K562 (cell line): ENCODE measurements around the gene ZFP62. TPM values are rescaled to one million over a fixed set of nuclear protein-coding genes. Genes with fewer than 3 reads are reported as not detected.
A peak's percentile ranks its signal among the peaks of the same experiment; 100 is the strongest.

Source experiments
- ATAC-seq: fragments of 200-7000 bp; cut with Tn5 transposase; 3 replicates; pipeline ENCODE4 v1.9.1; 2020; ENCODE audit warnings: moderate library complexity
- Bru-seq: library from RNA; stranded (reverse); fragments of 400-500 nt; gene quantifications from one replicate; lab custom pipeline; 2021; lab: Mats Ljungman, UMichigan
- BruChase-seq, 2 experiments: library from RNA; stranded (reverse); fragments of 400-500 nt; gene quantifications; one replicate each; lab custom pipeline; 2021; lab: Mats Ljungman, UMichigan
- BruUV-seq: library from RNA; stranded (reverse); fragments of 400-500 nt; replicated peaks from 2 replicates; lab custom pipeline; 2021; lab: Mats Ljungman, UMichigan
- CTCF ChIA-PET: fragments of 300-600 bp; formaldehyde crosslinking; extraction: SDS; loops from one replicate; lab custom pipeline; 2021; ENCODE audit warnings: low intra/inter-chr PET ratio; lab: Yijun Ruan, JAX
- POLR2A ChIA-PET: fragments of 300-600, 350-650 bp; sonication (Branson Sonifier 250); formaldehyde crosslinking; extraction: SDS; loops from one replicate; lab custom pipeline; 2021; ENCODE audit warnings: antibody characterized with exemption, inconsistent platforms; lab: Yijun Ruan, JAX
- DNase-seq, 4 experiments: peaks; one replicate each; pipeline versions ENCODE4 v3.0.0 to v3.0.0-alpha.2; 2011 to 2018; ENCODE audit warnings: low spot score in 3 of 4, mixed read lengths in 3 of 4; ENCODE audit errors: extremely low read depth in 1 of 4
- FAIRE-seq: peaks from 2 replicates; lab custom pipeline; 2011; peaks lifted over from hg19 to GRCh38; lab: Jason Lieb, UNC
- H2AFZ ChIP-seq: 2 replicates; pipeline ENCODE4 v1.6.0; 2011; ENCODE audit warnings: low read depth, low read length, control low read depth, inconsistent platforms
- H3K27ac ChIP-seq: fragments of 200-600 bp; 3 replicates; pipeline ENCODE4 v1.8.0; 2011; ENCODE audit warnings: low read depth, mild to moderate bottlenecking, control low read depth, inconsistent platforms, low read length, moderate library complexity, mixed read lengths; ENCODE audit errors: extremely low read depth
- H3K27me3 ChIP-seq, 2 experiments: fragments of 300-600 bp in 1 of 2; 2 replicates in 1 of 2; 3 replicates in 1 of 2; pipeline versions ENCODE4 v1.6.0 to v1.8.0; 2011; ENCODE audit warnings: inconsistent platforms in 2 of 2, low read length in 2 of 2, mild to moderate bottlenecking in 1 of 2, mixed read lengths in 1 of 2, moderate library complexity in 1 of 2; ENCODE audit not compliant: control insufficient read depth in 2 of 2, insufficient read depth in 2 of 2
- H3K36me3 ChIP-seq: fragments of 300-600 bp; 3 replicates; pipeline ENCODE4 v1.8.0; 2011; ENCODE audit warnings: mild to moderate bottlenecking, low read length, inconsistent platforms; ENCODE audit not compliant: control insufficient read depth, insufficient read depth
- H3K4me1 ChIP-seq, 2 experiments: fragments of 200-600 bp in 1 of 2; replicated peaks in 1 of 2; 2 replicates in 1 of 2; 3 replicates in 1 of 2; pipeline versions ENCODE4 v1.5.1 to v1.8.0; 2011; ENCODE audit warnings: inconsistent platforms in 2 of 2, low read length in 2 of 2, mild to moderate bottlenecking in 1 of 2, mixed read lengths in 1 of 2, moderate library complexity in 1 of 2; ENCODE audit not compliant: control insufficient read depth in 2 of 2, insufficient read depth in 2 of 2
- H3K4me2 ChIP-seq: 2 replicates; pipeline ENCODE4 v1.6.1; 2011; ENCODE audit warnings: low read length, control low read depth, inconsistent platforms, mixed read lengths; ENCODE audit not compliant: insufficient read depth
- H3K4me3 ChIP-seq: fragments of 200-600 bp; sonication (generic), shearing (Covaris generic); 2 replicates; pipeline ENCODE4 v1.5.1; 2016; ENCODE audit warnings: control low read depth, inconsistent platforms
- H3K79me2 ChIP-seq: fragments of 200-600 bp; 3 replicates; pipeline ENCODE4 v1.8.0; 2011; ENCODE audit warnings: low read length, inconsistent platforms; ENCODE audit not compliant: control insufficient read depth, insufficient read depth
- H3K9ac ChIP-seq, 2 experiments: 2 replicates each; pipeline versions ENCODE4 v1.6.0 to v1.6.1; 2011; ENCODE audit warnings: low read depth in 2 of 2, low read length in 2 of 2, control low read depth in 1 of 2, inconsistent platforms in 1 of 2, mild to moderate bottlenecking in 1 of 2, mixed read lengths in 1 of 2; ENCODE audit not compliant: insufficient read depth in 1 of 2
- H3K9me1 ChIP-seq: one replicate; pipeline ENCODE4 v1.6.0; 2011; ENCODE audit warnings: inconsistent platforms, mild to moderate bottlenecking, low read length, moderate library complexity; ENCODE audit not compliant: control insufficient read depth, insufficient read depth
- H3K9me3 ChIP-seq: replicated peaks from 2 replicates; pipeline ENCODE4 v1.5.1; 2011; ENCODE audit warnings: low read depth, low read length, inconsistent platforms; ENCODE audit not compliant: control insufficient read depth, insufficient read depth
- H4K20me1 ChIP-seq: replicated peaks from 2 replicates; pipeline ENCODE4 v1.6.1; 2011; ENCODE audit warnings: low read length, inconsistent platforms, mixed read lengths; ENCODE audit not compliant: control insufficient read depth, insufficient read depth
- CBFA2T3 ChIP-seq: fragments of 450-650 bp; IDR thresholded peaks from 2 replicates; pipeline ENCODE4 v1.6.1; 2017
- GABPB2 ChIP-seq: fragments of 250-450 bp; sonication (Bioruptor Pico); conservative IDR thresholded peaks from 2 replicates; pipeline ENCODE4 v1.5.1; 2021; ENCODE audit warnings: mild to moderate bottlenecking
- HCFC1 ChIP-seq: IDR thresholded peaks from 2 replicates; pipeline ENCODE4 v1.6.1; 2012; ENCODE audit warnings: low read depth, low read length, improper control_type of control experiment
- JUNB ChIP-seq: fragments of 450-650 bp; formaldehyde crosslinking; conservative IDR thresholded peaks from 2 replicates; pipeline ENCODE4 v1.4.0; 2020; ENCODE audit warnings: mild to moderate bottlenecking
- PCBP2 ChIP-seq: fragments of 200-400 bp; formaldehyde crosslinking; IDR thresholded peaks from 2 replicates; pipeline ENCODE4 v1.6.1; 2018; ENCODE audit warnings: low read length, low read depth, mild to moderate bottlenecking, moderate library complexity; ENCODE audit not compliant: poor library complexity, severe bottlenecking
- RFX5 ChIP-seq: IDR thresholded peaks from 2 replicates; pipeline ENCODE4 v1.6.1; 2011; ENCODE audit warnings: low read depth, mild to moderate bottlenecking, improper control_type of control experiment, low read length
- SIRT6 ChIP-seq: IDR thresholded peaks from one replicate; pipeline ENCODE4 v1.6.1; 2012; ENCODE audit warnings: low read depth, mild to moderate bottlenecking, control low read depth, inconsistent platforms, low read length, moderate library complexity
- SRSF1 ChIP-seq: fragments of 200-400 bp; formaldehyde crosslinking; IDR thresholded peaks from 2 replicates; pipeline ENCODE4 v1.6.1; 2017; ENCODE audit warnings: mild to moderate bottlenecking, low read depth, low read length, moderate library complexity
- TAF1 ChIP-seq: IDR thresholded peaks from 2 replicates; pipeline ENCODE4 v1.6.1; 2011; ENCODE audit warnings: mild to moderate bottlenecking, low read length, moderate library complexity; ENCODE audit not compliant: insufficient read depth, control insufficient read depth, severe bottlenecking; ENCODE audit errors: extremely low read depth
- TAF7 ChIP-seq: fragments of 450-650 bp; IDR thresholded peaks from 2 replicates; pipeline ENCODE4 v1.6.1; 2016; ENCODE audit warnings: missing genetic modification characterization, missing compliant biosample characterization
- ZKSCAN3 ChIP-seq: fragments of 250-450 bp; sonication (Bioruptor Pico); IDR thresholded peaks from 2 replicates; pipeline ENCODE4 v1.4.0; 2020
- ZNF24 ChIP-seq: fragments of 450-650 bp; IDR thresholded peaks from 2 replicates; pipeline ENCODE4 v1.6.1; 2016
- ZNF3 ChIP-seq: fragments of 250-450 bp; sonication (Bioruptor Pico); IDR thresholded peaks from 2 replicates; pipeline ENCODE4 v1.5.0; 2021; ENCODE audit warnings: mild to moderate bottlenecking, moderate library complexity
- ZNF507 ChIP-seq: conservative IDR thresholded peaks from 2 replicates; pipeline ENCODE4 v1.6.1; 2017; ENCODE audit warnings: missing genetic modification characterization, missing compliant biosample characterization
- ZNF639 ChIP-seq, 2 experiments: fragments of 200-800 bp in 1 of 2; sonication (Bioruptor generic) in 1 of 2; sonication (generic) in 1 of 2; formaldehyde crosslinking in 1 of 2; IDR thresholded peaks in 1 of 2; conservative IDR thresholded peaks in 1 of 2; 2 replicates each; pipeline versions ENCODE4 v1.5.0 to v1.6.1; 2016 to 2020; ENCODE audit warnings: missing compliant biosample characterization in 1 of 2, missing genetic modification characterization in 1 of 2, missing genetic modification reagents in 1 of 2
- WGBS: fragments of 100-300 bp; shearing (Covaris generic); methylation state at CpG from one replicate; pipeline ENCODE4 v1.1.6; 2016; ENCODE audit warnings: low coverage, mixed read lengths; ENCODE audit not compliant: insufficient coverage; ENCODE audit errors: missing lambda C conversion rate; 5-methylcytosine and 5-hydroxymethylcytosine counted together
- in situ Hi-C: fragments of 300-500 bp; cut with MboI; formaldehyde crosslinking; loops from 4 replicates; pipeline ENCODE4 v1.15.0; 2018; ENCODE audit warnings: inconsistent platforms, mixed read lengths
- intact Hi-C: fragments of 100-400 bp; cut with micrococcal nuclease; formaldehyde crosslinking; loops from 2 replicates; pipeline ENCODE4 v1.14.2; 2022
- long read RNA-seq, 3 experiments: library from polyadenylated mRNA in 2 of 3; library from RNA in 1 of 3; unstranded in 2 of 3; stranded (forward) in 1 of 3; transcript quantifications; one replicate each; pipeline ENCODE4 v2.0.0, GENCODE V29; 2019 to 2022
- polyA minus RNA-seq, 3 experiments: library from RNA; depleted of rRNA, polyadenylated mRNA; stranded (reverse); fragments of >200 nt; gene quantifications; 2 replicates each; pipeline ENCODE4 v1.2.3, GENCODE V29; 2011
- polyA plus RNA-seq, 8 experiments: library from polyadenylated mRNA; depleted of rRNA in 4 of 8; stranded (reverse) in 5 of 8; unstranded in 3 of 8; fragments of >200 nt; fragmentation: Nextera tagmentation in 2 of 8; fragmentation: Illumina TruSeq in 1 of 8; extraction: Ambion mirVana in 2 of 8; extraction: Trizol in 1 of 8; gene quantifications; 2 replicates each; pipeline versions ENCODE4 v1.2.1 to v1.2.3, GENCODE V29; 2011 to 2014; ENCODE audit warnings: inconsistent platforms in 1 of 8, missing spikeins in 1 of 8
- total RNA-seq, 7 experiments: library from RNA; depleted of rRNA in 6 of 7; stranded (reverse); fragments of >200 nt in 6 of 7; fragmentation: Illumina TruSeq in 2 of 7; extraction: Trizol in 2 of 7; gene quantifications; 2 replicates each; pipeline versions ENCODE4 v1.2.1 to v1.2.3, GENCODE V29; 2011 to 2021; ENCODE audit warnings: low replicate concordance in 1 of 7

The ZFP62 gene
- 20.6 and 74.4 TPM in 2 replicates for total RNA-seq (2011; cell fraction: chromatin; rRNA removed; ENCODE audit: low replicate concordance)
- total RNA-seq (2011; cell fraction: nucleolus; rRNA removed): 10.7 and 15.1 TPM in 2 replicates
- total RNA-seq (2011; cell fraction: nucleoplasm; rRNA removed): 20.2 and 22.8 TPM in 2 replicates
- total RNA-seq (2014; rRNA removed) (18.9 and 22.2 TPM in 2 replicates), total RNA-seq (2014; rRNA removed; fragmentation: Illumina TruSeq; extraction: Trizol) (32.8 and 33.9 TPM in 2 replicates), total RNA-seq (2015; rRNA removed; fragmentation: Illumina TruSeq; extraction: Trizol) (25.8 and 28.8 TPM in 2 replicates), total RNA-seq (2021) (22.9 and 24.0 TPM in 2 replicates), polyA plus RNA-seq (2011; rRNA removed) (37.5 and 38.6 TPM in 2 replicates), polyA plus RNA-seq (2014; fragmentation: Illumina TruSeq; extraction: Trizol) (21.6 and 25.0 TPM in 2 replicates), polyA plus RNA-seq (2014; fragmentation: Nextera tagmentation; extraction: Ambion mirVana) (10 to 100 TPM; 12.2 to 18.1 TPM), polyA plus RNA-seq (2014; rRNA removed) (19.2 and 32.9 TPM in 2 replicates), polyA minus RNA-seq (2011; rRNA and poly(A)+ RNA removed) (45.8 and 63.5 TPM in 2 replicates), Bru-seq, nascent RNA (percentile 87 among the genes with signal in this experiment), BruChase-seq, experiment 1, labeled RNA remaining after a 2-hour chase (percentile 86 among the genes with signal in this experiment), BruChase-seq, experiment 2, labeled RNA remaining after a 6-hour chase (percentile 82 among the genes with signal in this experiment)
- polyA plus RNA-seq (2011; cell fraction: cytosol; rRNA removed): 4.0 and 9.8 TPM in 2 replicates
- polyA plus RNA-seq (2011; cell fraction: nucleus; rRNA removed): 41.6 and 58.9 TPM in 2 replicates
- polyA plus RNA-seq (2012): 22.2 and 23.9 TPM in 2 replicates
- polyA minus RNA-seq (2011; cell fraction: cytosol; rRNA and poly(A)+ RNA removed): 13.9 and 14.1 TPM in 2 replicates
- 17.5 and 36.4 TPM in 2 replicates for polyA minus RNA-seq (2011; cell fraction: nucleus; rRNA and poly(A)+ RNA removed)
- long read RNA-seq, experiment 1, full-length matches to known transcripts: 14 of 42 reads
- long read RNA-seq, experiment 1, partial matches to known transcripts: 2 of 42 reads
- long read RNA-seq, experiment 1, other reads (novel, unspliced or antisense): 26 of 42 reads
- long read RNA-seq, experiment 2, partial matches to known transcripts: 0 of 13 reads
- long read RNA-seq, experiment 2, other reads (novel, unspliced or antisense): 10 of 13 reads
- long read RNA-seq, experiment 3, partial matches to known transcripts: 1 of 7 reads
- long read RNA-seq, experiment 3, other reads (novel, unspliced or antisense): 5 of 7 reads

GRCh38 chr5:180860887-180861822 lies at the start of gene ZFP62:
Gene ZFP62, minus strand, starts transcription at chr5:180861276. Its CDS starts 57 bp downstream, at chr5:180861219.
- FAIRE-seq (peak; percentile 67), DNase-seq (peak; percentile 89 to 96 (median 90)), ATAC-seq (peak; percentile 95)
- TSS peak; percentile 75 for BruUV-seq
- Histone ChIP-seq H3K27me3 (no peaks in the 10 kb centered on the region), H3K9me3 (no peaks in the 10 kb centered on the region), H4K20me1 (no peaks in the 10 kb centered on the region), H3K4me1 (peaks cover 13 to 16% of the 10 kb centered on the region in 2 experiments; a peak in 4 of 5 replicates), H2AFZ (peak within 1 kb of the TSS; percentile 98), H3K9ac (peak within 1 kb of the TSS; percentile 92 to 94), H3K4me3 (peak within 1 kb of the TSS; percentile 88), H3K4me2 (peak within 1 kb of the TSS; percentile 96), H3K79me2 (peaks cover 28% of the 10 kb centered on the region), H3K36me3 (peaks cover 24% of the 10 kb centered on the region; the same call in 2 of the 3 replicates), H3K27ac (peak within 1 kb of the TSS; percentile 91), H3K9me1 (no peaks in the 10 kb centered on the region)
- in situ Hi-C loops: no loop called here
- 2% methylated on average over 46 of the region's 84 CpGs for WGBS
- ChIA-PET CTCF (interaction anchor here (1.2 to 1.3 kb wide), 2 partner anchors 48 to 298 kb away, joined by 3 read pairs; no protein-coding TSS in a partner anchor), POLR2A (interaction anchor here (0.5 to 1.8 kb wide), 7 partner anchors 13 to 290 kb away, joined by 3 to 6 read pairs (median 3); no protein-coding TSS in a partner anchor)
- intact Hi-C loops: loop anchor here (5.0 to 10.0 kb wide), 3 partner anchors 59 to 321 kb away; partner anchors contain the start of gene MGAT1
- TF ChIP-seq JUNB: no peak
- no peak for TF ChIP-seq SRSF1
- TF ChIP-seq GABPB2 (CRISPR knock-in tag): no peak
- TF ChIP-seq SIRT6: no peak
- TF ChIP-seq ZNF3 (CRISPR knock-in tag): no peak
- peak; percentile 81 for TF ChIP-seq HCFC1
- TF ChIP-seq ZNF507: no peak
- peak in 1 of 2 experiments; percentile 86; a peak in 2 of 4 replicates for TF ChIP-seq ZNF639 (CRISPR knock-in tag; conservative IDR thresholded peaks at IDR 0.05 in 1 of 2, IDR thresholded peaks at IDR 0.05 in 1 of 2)
- TF ChIP-seq PCBP2: no peak
- TF ChIP-seq TAF7 (tag): peak; percentile 40; the same call in 1 of the 2 replicates
- 0 out of 2 replicates have a peak, but pooled peaks have one; percentile 2 for TF ChIP-seq CBFA2T3
- TF ChIP-seq RFX5: no peak
- peak; percentile 70 for TF ChIP-seq TAF1
- no peak for TF ChIP-seq ZKSCAN3 (CRISPR knock-in tag)
- no peak for TF ChIP-seq ZNF24
